HepG2 (cell line): Measurements from ENCODE around the gene CPNE1. TPM values are rescaled to one million over a fixed set of nuclear protein-coding genes. Genes with fewer than 3 reads are reported as not detected.

Experiments used
- CCAR2 ChIP-seq: fragments of 200-400 bp; formaldehyde crosslinking; optimal IDR thresholded peaks from 2 replicates; pipeline ENCODE3; 2018; ENCODE audit warnings: low read depth, mild to moderate bottlenecking, low read length, moderate library complexity
- ETV5 ChIP-seq: IDR thresholded peaks from 2 replicates; pipeline ENCODE4 v1.6.1; 2018; ENCODE audit warnings: missing biosample characterization, missing genetic modification reagents, inconsistent platforms, borderline replicate concordance
- FOXJ3 ChIP-seq: sonication (generic); formaldehyde crosslinking; IDR thresholded peaks from 2 replicates; pipeline ENCODE4 v1.4.0; 2020; ENCODE audit warnings: missing genetic modification reagents, mild to moderate bottlenecking, borderline replicate concordance
- FOXM1 ChIP-seq: sonication (generic); formaldehyde crosslinking; IDR thresholded peaks from 2 replicates; pipeline ENCODE4 v1.5.0; 2020; ENCODE audit warnings: missing genetic modification reagents
- FOXO1 ChIP-seq: sonication (generic); formaldehyde crosslinking; IDR thresholded peaks from 2 replicates; pipeline ENCODE4 v1.4.0; 2020; ENCODE audit warnings: missing genetic modification reagents
- GMEB1 ChIP-seq: sonication (generic); formaldehyde crosslinking; IDR thresholded peaks from 2 replicates; pipeline ENCODE4 v1.5.1; 2020; ENCODE audit warnings: missing genetic modification reagents, mild to moderate bottlenecking, borderline replicate concordance
- JARID2 ChIP-seq: sonication (generic); formaldehyde crosslinking; IDR thresholded peaks from 2 replicates; pipeline ENCODE4 v1.8.1; 2023; ENCODE audit warnings: missing genetic modification reagents, inconsistent platforms; ENCODE audit not compliant: insufficient replicate concordance
- MEIS1 ChIP-seq: sonication (generic); formaldehyde crosslinking; IDR thresholded peaks from 2 replicates; pipeline ENCODE4 v1.9.0; 2021; ENCODE audit warnings: mild to moderate bottlenecking, missing genetic modification reagents, moderate library complexity, borderline replicate concordance
- RXRA ChIP-seq: sonication (generic); formaldehyde crosslinking; IDR thresholded peaks from 2 replicates; pipeline ENCODE4 v1.5.1; 2020; ENCODE audit warnings: missing genetic modification reagents
- SNRNP70 ChIP-seq: fragments of 200-400 bp; formaldehyde crosslinking; IDR thresholded peaks from 2 replicates; pipeline ENCODE4 v1.6.1; 2017; ENCODE audit warnings: mild to moderate bottlenecking, low read depth, low read length, moderate library complexity
- SRSF4 ChIP-seq: fragments of 200-400 bp; formaldehyde crosslinking; IDR thresholded peaks from one replicate; pipeline ENCODE4 v1.6.1; 2018; ENCODE audit warnings: mild to moderate bottlenecking, low read depth, low read length, moderate library complexity; ENCODE audit not compliant: poor library complexity, severe bottlenecking
- TAF1 ChIP-seq: sonication (generic); formaldehyde crosslinking; IDR thresholded peaks from 2 replicates; pipeline ENCODE4 v1.4.0; 2020; ENCODE audit warnings: missing genetic modification reagents
- TP53 ChIP-seq: sonication (generic); formaldehyde crosslinking; conservative IDR thresholded peaks from 2 replicates; pipeline ENCODE4 v1.4.0; 2020; ENCODE audit warnings: missing genetic modification reagents
- ZBTB26 ChIP-seq: IDR thresholded peaks from 2 replicates; pipeline ENCODE4 v1.6.1; 2016; ENCODE audit warnings: missing compliant biosample characterization, missing genetic modification reagents, borderline replicate concordance
- ZBTB42 ChIP-seq: sonication (generic); formaldehyde crosslinking; IDR thresholded peaks from 2 replicates; pipeline ENCODE4 v1.5.0; 2020; ENCODE audit warnings: mild to moderate bottlenecking, missing genetic modification reagents
- ZEB1 ChIP-seq: IDR thresholded peaks from 2 replicates; pipeline ENCODE4 v1.6.1; 2012; ENCODE audit warnings: mild to moderate bottlenecking, low read depth, inconsistent platforms; ENCODE audit not compliant: insufficient replicate concordance
- ZGPAT ChIP-seq: IDR thresholded peaks from 2 replicates; pipeline ENCODE4 v1.6.1; 2016; ENCODE audit warnings: mild to moderate bottlenecking
- ZNF225 ChIP-seq: sonication (generic); formaldehyde crosslinking; IDR thresholded peaks from 2 replicates; pipeline ENCODE4 v1.4.0; 2020; ENCODE audit warnings: mild to moderate bottlenecking, missing genetic modification reagents
- ZNF317 ChIP-seq: sonication (generic); formaldehyde crosslinking; IDR thresholded peaks from 2 replicates; pipeline ENCODE4 v1.5.0; 2020; ENCODE audit warnings: mild to moderate bottlenecking, missing genetic modification reagents
- ZNF337 ChIP-seq: sonication (generic); formaldehyde crosslinking; IDR thresholded peaks from 2 replicates; pipeline ENCODE4 v1.5.1; 2020; ENCODE audit warnings: missing genetic modification reagents, low read depth, mild to moderate bottlenecking, borderline replicate concordance
- ZNF34 ChIP-seq: sonication (generic); formaldehyde crosslinking; IDR thresholded peaks from 2 replicates; pipeline ENCODE4 v1.4.0; 2020; ENCODE audit warnings: mild to moderate bottlenecking, missing genetic modification reagents, borderline replicate concordance
- ZNF383 ChIP-seq: sonication (generic); formaldehyde crosslinking; IDR thresholded peaks from 2 replicates; pipeline ENCODE4 v1.4.0; 2020; ENCODE audit warnings: missing genetic modification reagents, mild to moderate bottlenecking, borderline replicate concordance
- ZNF496 ChIP-seq: sonication (generic); formaldehyde crosslinking; IDR thresholded peaks from 2 replicates; pipeline ENCODE4 v1.8.1; 2023; ENCODE audit warnings: mild to moderate bottlenecking, moderate library complexity, missing genetic modification reagents; ENCODE audit not compliant: insufficient replicate concordance
- ZNF576 ChIP-seq: sonication (generic); formaldehyde crosslinking; IDR thresholded peaks from 2 replicates; pipeline ENCODE4 v1.4.0; 2020; ENCODE audit warnings: mild to moderate bottlenecking, missing genetic modification reagents
- ZNF652 ChIP-seq: IDR thresholded peaks from 2 replicates; pipeline ENCODE4 v1.6.1; 2016; ENCODE audit warnings: low read depth, borderline replicate concordance
- ZNF749 ChIP-seq: sonication (generic); formaldehyde crosslinking; IDR thresholded peaks from 2 replicates; pipeline ENCODE4 v1.8.0; 2022; ENCODE audit warnings: mild to moderate bottlenecking, missing genetic modification reagents, moderate library complexity, borderline replicate concordance
- polyA plus RNA-seq, 8 experiments: library from polyadenylated mRNA; depleted of rRNA in 3 of 8; stranded (reverse) in 7 of 8; unstranded in 1 of 8; fragments of >200 nt; fragmentation: Illumina TruSeq in 4 of 8; extraction: Trizol in 4 of 8; gene quantifications; 2 replicates each; pipeline versions ENCODE4 v1.2.1 to v1.2.3, GENCODE V29; 2011 to 2016; ENCODE audit warnings: low read depth in 4 of 8, missing spikeins in 1 of 8, mixed read lengths in 1 of 8; ENCODE audit not compliant: insufficient read depth in 1 of 8
- total RNA-seq, 5 experiments: library from RNA; depleted of rRNA; stranded (reverse); fragments of >200 nt; fragmentation: Illumina TruSeq; extraction: Trizol; gene quantifications; 2 replicates each; pipeline ENCODE4 v1.2.3, GENCODE V29; 2016; ENCODE audit warnings: low read depth in 1 of 5

The CPNE1 gene
- total and polyA plus RNA-seq, 2 of the 13 experiments (the other 11 are each of a cell fraction or from before 2014, with no cell fraction given) = 408 to 431 TPM

GRCh38 chr20:35702824-35703695 lies 38.4 kb upstream of the CPNE1 start (continued):
- TF ChIP-seq ZGPAT (CRISPR knock-in tag) (no peak), ZNF337 (CRISPR knock-in tag) (no peak), RXRA (CRISPR knock-in tag) (no peak), ZNF576 (CRISPR knock-in tag) (no peak), ZNF225 (CRISPR knock-in tag) (no peak), TP53 (CRISPR knock-in tag) (no peak), GMEB1 (CRISPR knock-in tag) (no peak; the same call in 1 of the 2 replicates), ETV5 (CRISPR knock-in tag) (no peak), FOXJ3 (no peak), SNRNP70 (0 out of 2 replicates have a peak, but pooled peaks have one; percentile 36), ZNF496 (CRISPR knock-in tag) (no peak), ZNF383 (no peak), CCAR2 (no peak), ZBTB26 (no peak), ZNF652 (CRISPR knock-in tag) (no peak), ZBTB42 (CRISPR knock-in tag) (no peak), TAF1 (CRISPR knock-in tag) (no peak), ZNF317 (no peak), MEIS1 (CRISPR knock-in tag) (no peak), ZEB1 (no peak), FOXM1 (CRISPR knock-in tag) (no peak), JARID2 (CRISPR knock-in tag) (no peak), ZNF34 (CRISPR knock-in tag) (no peak), ZNF749 (CRISPR knock-in tag) (no peak), FOXO1 (CRISPR knock-in tag) (no peak), SRSF4 (peak; percentile 96)
